ENCODE results near the gene CEP85L. TPM values are rescaled to one million over a fixed set of nuclear protein-coding genes. Genes with fewer than 3 reads are reported as not detected.
A peak's percentile ranks its signal among the peaks of the same experiment; 100 is the strongest.

The CEP85L gene
- total and polyA plus RNA-seq, 2 of the 13 experiments (the other 11 are each of a cell fraction or from before 2014, with no cell fraction given) = 0.44 to 1.7 TPM

DNA sequence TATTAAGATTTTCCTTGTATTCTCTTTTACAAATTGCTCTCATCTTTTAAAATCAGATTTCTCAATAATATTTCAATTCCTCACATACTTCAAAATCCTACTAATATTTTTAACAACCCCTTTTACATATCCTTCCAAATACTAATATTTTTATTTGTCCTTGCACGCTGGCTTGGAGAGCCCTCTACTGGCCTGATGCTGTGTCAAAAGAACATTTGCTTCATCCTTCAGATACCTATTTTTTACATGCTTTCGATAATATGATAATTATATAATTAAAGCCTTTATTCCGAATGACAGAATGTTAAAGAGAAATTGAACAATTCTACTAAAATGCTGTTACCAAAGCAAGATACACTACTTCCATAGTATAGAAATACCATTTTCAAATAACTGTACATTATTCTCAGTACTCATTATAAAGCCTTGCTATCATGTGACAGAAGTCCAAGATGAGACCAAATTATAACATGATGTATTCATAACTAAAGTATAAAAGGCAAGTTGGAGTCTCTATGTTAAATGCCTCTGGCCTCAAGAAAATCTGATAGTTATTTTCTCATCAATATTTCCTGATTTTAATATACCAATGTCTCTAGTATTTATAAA, 142.3 kb downstream of the CEP85L start:
- TF ChIP-seq SMC3 (IDR thresholded peaks at IDR 0.05; ENCODE audit: low read length) (peak; percentile 75), STAG1 (CRISPR knock-in tag; IDR thresholded peaks at IDR 0.05) (peak; percentile 79), ZNF775 (CRISPR knock-in tag; IDR thresholded peaks at IDR 0.05; ENCODE audit: borderline replicate concordance) (no peak), JUND (CRISPR knock-in tag; IDR thresholded peaks at IDR 0.05) (no peak), RAD21 (CRISPR knock-in tag; IDR thresholded peaks at IDR 0.05) (peak; percentile 66)
- TF ChIP-seq, protein P1, sequence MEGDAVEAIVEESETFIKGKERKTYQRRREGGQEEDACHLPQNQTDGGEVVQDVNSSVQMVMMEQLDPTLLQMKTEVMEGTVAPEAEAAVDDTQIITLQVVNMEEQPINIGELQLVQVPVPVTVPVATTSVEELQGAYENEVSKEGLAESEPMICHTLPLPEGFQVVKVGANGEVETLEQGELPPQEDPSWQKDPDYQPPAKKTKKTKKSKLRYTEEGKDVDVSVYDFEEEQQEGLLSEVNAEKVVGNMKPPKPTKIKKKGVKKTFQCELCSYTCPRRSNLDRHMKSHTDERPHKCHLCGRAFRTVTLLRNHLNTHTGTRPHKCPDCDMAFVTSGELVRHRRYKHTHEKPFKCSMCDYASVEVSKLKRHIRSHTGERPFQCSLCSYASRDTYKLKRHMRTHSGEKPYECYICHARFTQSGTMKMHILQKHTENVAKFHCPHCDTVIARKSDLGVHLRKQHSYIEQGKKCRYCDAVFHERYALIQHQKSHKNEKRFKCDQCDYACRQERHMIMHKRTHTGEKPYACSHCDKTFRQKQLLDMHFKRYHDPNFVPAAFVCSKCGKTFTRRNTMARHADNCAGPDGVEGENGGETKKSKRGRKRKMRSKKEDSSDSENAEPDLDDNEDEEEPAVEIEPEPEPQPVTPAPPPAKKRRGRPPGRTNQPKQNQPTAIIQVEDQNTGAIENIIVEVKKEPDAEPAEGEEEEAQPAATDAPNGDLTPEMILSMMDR (CRISPR knock-in tag; IDR thresholded peaks at IDR 0.05) = peak; percentile 66
- Histone ChIP-seq H3K79me2 (ENCODE audit: insufficient read depth, low read length) (no peaks in the 10 kb centered on the region), H3K4me3 (replicated peaks in 1 of 3; ENCODE audit: insufficient read depth in 1 of 3, low read depth in 2 of 3, low read length in 3 of 3) (no peak overlapping the region), H3K4me2 (ENCODE audit: low read depth, low read length) (no peak overlapping the region), H3K9ac (ENCODE audit: insufficient read depth, low read depth, low read length) (no peak overlapping the region), H3K36me3 (replicated peaks in 1 of 2; ENCODE audit: control insufficient read depth in 1 of 2, insufficient read depth in 2 of 2, low read length in 2 of 2) (no peaks in the 10 kb centered on the region), H4K20me1 (ENCODE audit: insufficient read depth, low read length) (no peaks in the 10 kb centered on the region), H2AFZ (ENCODE audit: low read length) (no peak overlapping the region), H3K27ac (ENCODE audit: extremely low read length, insufficient read depth, low read length) (no peak overlapping the region), H3K27me3 (ENCODE audit: control insufficient read depth in 1 of 2, insufficient read depth in 2 of 2, low read length in 2 of 2) (no peaks in the 10 kb centered on the region), H3K9me3 (ENCODE audit: low read length) (no peaks in the 10 kb centered on the region), H3K4me1 (ENCODE audit: insufficient read depth, low read length) (no peaks in the 10 kb centered on the region)
- intact Hi-C loops (cut with micrococcal nuclease; ENCODE audit: unreplicated experiment) (loop anchor here (1.0 to 2.0 kb wide), 4 partner anchors 42 to 668 kb away; no protein-coding TSS in a partner anchor), in situ Hi-C loops (cut with HindIII; ENCODE audit: extremely low pct_ligation_motif_present, low pct_unique_long_range_greater_than_20kb) (loop anchor here (5.0 kb wide), 1 partner anchor 227 kb away; no protein-coding TSS in a partner anchor)
- BruUV-seq (replicated peaks) = no TSS peak
- WGBS (ENCODE audit: low lambda C conversion rate) = 2% methylated on average over 3 of the region's 3 CpGs
- ChIA-PET CTCF (ENCODE audit: low intra/inter-chr PET ratio, low total read pairs) (interaction anchor here (1.0 to 2.8 kb wide), 4 partner anchors 100 to 668 kb away, joined by 4 to 26 read pairs (median 7); no protein-coding TSS in a partner anchor), POLR2A (no interaction called here)
- FAIRE-seq (no peak), DNase-seq (ENCODE audit: low spot score) (peak; percentile 26), ATAC-seq (no peak)

Data from HepG2 (cell line).